ENCODE measurements around the gene TMC1.
"Not testable (repeated sequence)": the region's sequence is repeated elsewhere in the genome, so short reads cannot be mapped to it uniquely, and the experiment has no call there.

TMC1 gene

DNA sequence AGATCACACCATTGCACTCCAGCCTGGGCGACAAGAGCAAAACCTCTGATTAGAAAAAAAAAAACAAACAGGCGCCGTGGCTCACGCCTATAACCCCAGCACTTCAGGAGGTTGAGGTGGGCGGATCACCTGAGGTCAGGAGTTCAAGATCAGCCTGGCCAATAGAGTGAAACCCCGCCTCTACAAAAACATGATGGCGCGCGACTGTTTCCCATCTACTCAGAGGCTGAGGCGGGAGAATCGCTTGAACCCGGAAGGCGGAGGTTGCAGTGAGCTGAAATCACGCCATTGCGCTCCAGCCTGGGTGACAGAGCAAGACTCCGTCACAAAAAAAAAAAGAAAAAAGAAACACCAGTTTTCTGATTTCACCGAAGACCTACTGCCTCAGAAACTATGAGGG, at the start of gene TMC1:
TSS of gene TMC1 (plus strand) at position 193 of the 400 bp plus-strand sequence. CDS start 127,041 bp downstream, outside the sequence.
- peak within 1 kb of the TSS; percentile 11 for H3K27ac Mint-ChIP-seq (ENCODE audit: low read depth)
- not testable (repeated sequence) for H3K4me3 Mint-ChIP-seq; H3K9me3 Mint-ChIP-seq; H3K36me3 Mint-ChIP-seq (ENCODE audit: insufficient read depth); H3K4me1 Mint-ChIP-seq; ATAC-seq (replicated peaks; ENCODE audit: extremely low read depth, poor library complexity, severe bottlenecking); DNase-seq (ENCODE audit: low spot score in 2 of 2); H3K27me3 Mint-ChIP-seq

- H3K27ac Mint-ChIP-seq (ENCODE audit: low read depth), result no peak overlapping the region
- H3K36me3 Mint-ChIP-seq (ENCODE audit: insufficient read depth), result no peaks in the 10 kb centered on the region
- peaks cover 5% of the 10 kb centered on the region for H3K4me1 Mint-ChIP-seq
- H3K4me3 Mint-ChIP-seq, result no peak overlapping the region
- ATAC-seq (replicated peaks; ENCODE audit: extremely low read depth, poor library complexity, severe bottlenecking) (no peak), DNase-seq (ENCODE audit: low spot score in 2 of 2) (no peak)
- H3K9me3 Mint-ChIP-seq, result no peaks in the 10 kb centered on the region
- H3K27me3 Mint-ChIP-seq, result no peaks in the 10 kb centered on the region
These were observed 47.7 kb upstream of the TMC1 start for GRCh38 chr9:72473474-72474261.

GRCh38 chr9:72474676-72475075, 46.7 kb upstream of the TMC1 start:
- no peak for ATAC-seq (replicated peaks; ENCODE audit: extremely low read depth, poor library complexity, severe bottlenecking)
- Mint-ChIP-seq H3K36me3 (ENCODE audit: insufficient read depth) (no peaks in the 10 kb centered on the region), H3K4me3 (no peak overlapping the region), H3K27ac (ENCODE audit: low read depth) (no peak overlapping the region), H3K27me3 (no peaks in the 10 kb centered on the region), H3K9me3 (no peaks in the 10 kb centered on the region), H3K4me1 (peaks cover 5% of the 10 kb centered on the region)
- no peak for DNase-seq (ENCODE audit: low spot score in 2 of 2)

- DNase-seq (ENCODE audit: low spot score in 2 of 2) (no peak), ATAC-seq (replicated peaks; ENCODE audit: extremely low read depth, poor library complexity, severe bottlenecking) (no peak)
- no peaks in the 10 kb centered on the region for H3K9me3 Mint-ChIP-seq
These were observed 45.3 kb upstream of the TMC1 start for GRCh38 chr9:72476100-72476499.

GRCh38 chr9:72476617-72477437, 44.6 kb upstream of the TMC1 start:
- Mint-ChIP-seq H3K36me3 (ENCODE audit: insufficient read depth) (no peaks in the 10 kb centered on the region), H3K9me3 (no peaks in the 10 kb centered on the region), H3K4me1 (peaks cover 5% of the 10 kb centered on the region), H3K27me3 (peaks cover 2% of the 10 kb centered on the region), H3K27ac (ENCODE audit: low read depth) (no peak overlapping the region), H3K4me3 (no peak overlapping the region)
- DNase-seq (ENCODE audit: low spot score in 2 of 2), result no peak
- ATAC-seq (replicated peaks; ENCODE audit: extremely low read depth, poor library complexity, severe bottlenecking), result no peak

More at GRCh38 chr9:72476100-72476499, 45.3 kb upstream of the TMC1 start:
- H3K4me1 Mint-ChIP-seq, result peaks cover 5% of the 10 kb centered on the region
- no peaks in the 10 kb centered on the region for H3K36me3 Mint-ChIP-seq (ENCODE audit: insufficient read depth)
- H3K27me3 Mint-ChIP-seq, result no peaks in the 10 kb centered on the region
- no peak overlapping the region for H3K27ac Mint-ChIP-seq (ENCODE audit: low read depth)
- no peak overlapping the region for H3K4me3 Mint-ChIP-seq

- no peaks in the 10 kb centered on the region for H3K9me3 Mint-ChIP-seq
- ATAC-seq (replicated peaks; ENCODE audit: extremely low read depth, poor library complexity, severe bottlenecking), result no peak
- H3K27me3 Mint-ChIP-seq, result peaks cover 9% of the 10 kb centered on the region
- no peaks in the 10 kb centered on the region for H3K36me3 Mint-ChIP-seq (ENCODE audit: insufficient read depth)
- DNase-seq (ENCODE audit: low spot score in 2 of 2), result no peak
- peaks cover 5% of the 10 kb centered on the region for H3K4me1 Mint-ChIP-seq
- no peak overlapping the region for H3K4me3 Mint-ChIP-seq
- H3K27ac Mint-ChIP-seq (ENCODE audit: low read depth), result no peak overlapping the region
These were observed 43.4 kb upstream of the TMC1 start for GRCh38 chr9:72477930-72478518.

GRCh38 chr9:72478966-72479365, 42.4 kb upstream of the TMC1 start:
- no peaks in the 10 kb centered on the region for H3K9me3 Mint-ChIP-seq
- no peaks in the 10 kb centered on the region for H3K36me3 Mint-ChIP-seq (ENCODE audit: insufficient read depth)
- H3K27ac Mint-ChIP-seq (ENCODE audit: low read depth), result no peak overlapping the region
- peaks cover 5% of the 10 kb centered on the region for H3K4me1 Mint-ChIP-seq
- ATAC-seq (replicated peaks; ENCODE audit: extremely low read depth, poor library complexity, severe bottlenecking) (no peak), DNase-seq (ENCODE audit: low spot score in 2 of 2) (no peak)
- peaks cover 9% of the 10 kb centered on the region for H3K27me3 Mint-ChIP-seq
- H3K4me3 Mint-ChIP-seq, result no peak overlapping the region

GRCh38 chr9:72480261-72480660, 41.1 kb upstream of the TMC1 start:
- H3K4me3 Mint-ChIP-seq; H3K27me3 Mint-ChIP-seq; DNase-seq (ENCODE audit: low spot score in 2 of 2); H3K36me3 Mint-ChIP-seq (ENCODE audit: insufficient read depth); ATAC-seq (replicated peaks; ENCODE audit: extremely low read depth, poor library complexity, severe bottlenecking); H3K9me3 Mint-ChIP-seq; H3K27ac Mint-ChIP-seq (ENCODE audit: low read depth); H3K4me1 Mint-ChIP-seq: not testable (repeated sequence)

GRCh38 chr9:72480921-72481320, 40.5 kb upstream of the TMC1 start:
- no peaks in the 10 kb centered on the region for H3K36me3 Mint-ChIP-seq (ENCODE audit: insufficient read depth)
- no peaks in the 10 kb centered on the region for H3K9me3 Mint-ChIP-seq
- peaks cover 9% of the 10 kb centered on the region for H3K27me3 Mint-ChIP-seq
- H3K4me1 Mint-ChIP-seq, result peaks cover 5% of the 10 kb centered on the region
- H3K4me3 Mint-ChIP-seq, result no peak overlapping the region
- no peak for ATAC-seq (replicated peaks; ENCODE audit: extremely low read depth, poor library complexity, severe bottlenecking)
- no peak for DNase-seq (ENCODE audit: low spot score in 2 of 2)
- no peak overlapping the region for H3K27ac Mint-ChIP-seq (ENCODE audit: low read depth)

GRCh38 chr9:72485821-72486593, 35.4 kb upstream of the TMC1 start:
- Mint-ChIP-seq H3K27ac (ENCODE audit: low read depth) (no peak overlapping the region), H3K36me3 (ENCODE audit: insufficient read depth) (no peaks in the 10 kb centered on the region), H3K9me3 (no peaks in the 10 kb centered on the region), H3K4me1 (no peaks in the 10 kb centered on the region), H3K4me3 (no peak overlapping the region), H3K27me3 (peaks cover 21% of the 10 kb centered on the region)
- ATAC-seq (replicated peaks; ENCODE audit: extremely low read depth, poor library complexity, severe bottlenecking), result no peak
- no peak for DNase-seq (ENCODE audit: low spot score in 2 of 2)

DNA sequence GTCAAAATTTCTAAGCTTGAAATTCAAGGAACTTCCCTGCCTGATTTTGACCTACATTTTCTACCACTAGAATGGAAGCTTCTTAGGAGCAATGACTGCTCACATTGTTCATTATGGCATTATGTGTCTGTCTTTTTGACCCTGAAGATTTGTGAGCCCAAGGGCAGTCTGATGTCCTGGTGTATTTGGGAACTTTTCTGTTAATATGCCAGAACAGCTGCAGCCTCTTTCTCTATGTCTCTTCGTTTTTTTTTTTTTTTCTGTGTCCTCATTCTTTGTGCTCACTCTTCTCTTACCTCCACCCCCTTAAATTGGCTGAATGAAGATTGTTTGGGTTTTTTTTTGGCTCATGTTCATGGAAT, 34.8 kb upstream of the TMC1 start:
- Mint-ChIP-seq H3K4me3 (no peak overlapping the region), H3K9me3 (no peaks in the 10 kb centered on the region), H3K4me1 (no peaks in the 10 kb centered on the region), H3K36me3 (ENCODE audit: insufficient read depth) (no peaks in the 10 kb centered on the region), H3K27ac (ENCODE audit: low read depth) (no peak overlapping the region), H3K27me3 (peaks cover 21% of the 10 kb centered on the region)
- ATAC-seq (replicated peaks; ENCODE audit: extremely low read depth, poor library complexity, severe bottlenecking) (no peak), DNase-seq (ENCODE audit: low spot score in 2 of 2) (no peak)

GRCh38 chr9:72487665-72488064, 33.7 kb upstream of the TMC1 start:
- not testable (repeated sequence) for H3K4me3 Mint-ChIP-seq; H3K4me1 Mint-ChIP-seq; DNase-seq (ENCODE audit: low spot score in 2 of 2); H3K27ac Mint-ChIP-seq (ENCODE audit: low read depth); H3K9me3 Mint-ChIP-seq; ATAC-seq (replicated peaks; ENCODE audit: extremely low read depth, poor library complexity, severe bottlenecking); H3K36me3 Mint-ChIP-seq (ENCODE audit: insufficient read depth)
- peaks cover 12% of the 10 kb centered on the region for H3K27me3 Mint-ChIP-seq
